Fibroblast of the conjunctiva (primary cell): ENCODE data around the gene GPN2.
A peak's percentile ranks its signal among the peaks of the same experiment; 100 is the strongest.

Source experiments
- DNase-seq: peaks from one replicate; pipeline ENCODE4 v3.0.0-alpha.2; 2010; ENCODE audit warnings: low read depth

Gene GPN2

DNA sequence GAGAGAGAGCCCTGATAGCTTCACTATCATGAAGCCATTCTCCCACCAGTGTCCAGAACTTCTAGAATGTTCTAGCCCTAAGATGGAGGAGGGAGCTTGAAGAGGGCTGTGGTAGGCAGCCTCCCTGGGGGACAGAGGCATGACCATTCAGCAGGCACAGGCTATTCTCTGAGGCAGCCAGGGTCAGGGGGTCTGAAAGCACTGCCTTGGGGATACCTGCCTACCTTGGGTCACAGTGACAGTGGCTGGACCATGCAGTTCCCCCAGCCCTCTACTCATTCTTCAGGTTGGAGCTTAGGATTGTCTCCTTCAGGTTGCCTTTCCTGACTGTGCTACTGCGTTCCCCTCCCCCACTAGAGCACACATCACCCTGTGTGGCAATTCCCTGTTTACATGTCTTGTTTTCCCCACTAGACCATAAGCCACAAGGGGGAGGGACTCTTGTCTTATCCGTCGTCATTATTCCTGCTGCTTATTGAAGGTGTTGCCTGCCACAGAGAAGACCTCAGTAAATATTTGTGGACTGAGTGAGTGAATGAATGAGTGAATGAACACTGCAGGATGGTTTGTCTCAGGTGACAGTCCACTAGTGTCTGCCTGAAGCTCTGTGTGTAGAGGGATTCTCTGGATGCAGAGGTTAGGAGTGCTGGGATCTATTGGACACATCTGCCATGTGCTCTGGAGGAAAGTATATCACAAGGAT lies 58.4 kb downstream of the GPN2 start:
- DNase-seq = no peak

DNA sequence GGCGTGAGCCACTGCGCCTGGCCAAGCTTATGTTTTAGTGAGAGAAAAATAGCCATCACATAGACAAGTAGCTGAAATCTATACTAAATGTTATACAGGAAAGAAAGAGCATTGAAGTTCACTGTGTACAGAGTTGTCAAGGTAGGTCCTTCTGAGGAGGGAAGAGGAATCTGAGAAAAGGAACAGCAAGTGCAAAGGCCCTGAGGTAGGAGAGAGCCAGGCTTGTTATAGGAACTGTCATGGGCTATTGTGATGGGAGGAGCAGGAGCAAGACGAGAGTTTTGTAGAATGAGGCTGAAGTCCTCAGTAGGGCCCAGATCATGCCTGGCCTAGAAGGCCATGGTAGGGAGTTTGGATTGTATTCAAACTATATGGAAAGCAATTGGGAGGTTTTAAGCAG lies 59.0 kb downstream of the GPN2 start:
- DNase-seq = no peak

DNA sequence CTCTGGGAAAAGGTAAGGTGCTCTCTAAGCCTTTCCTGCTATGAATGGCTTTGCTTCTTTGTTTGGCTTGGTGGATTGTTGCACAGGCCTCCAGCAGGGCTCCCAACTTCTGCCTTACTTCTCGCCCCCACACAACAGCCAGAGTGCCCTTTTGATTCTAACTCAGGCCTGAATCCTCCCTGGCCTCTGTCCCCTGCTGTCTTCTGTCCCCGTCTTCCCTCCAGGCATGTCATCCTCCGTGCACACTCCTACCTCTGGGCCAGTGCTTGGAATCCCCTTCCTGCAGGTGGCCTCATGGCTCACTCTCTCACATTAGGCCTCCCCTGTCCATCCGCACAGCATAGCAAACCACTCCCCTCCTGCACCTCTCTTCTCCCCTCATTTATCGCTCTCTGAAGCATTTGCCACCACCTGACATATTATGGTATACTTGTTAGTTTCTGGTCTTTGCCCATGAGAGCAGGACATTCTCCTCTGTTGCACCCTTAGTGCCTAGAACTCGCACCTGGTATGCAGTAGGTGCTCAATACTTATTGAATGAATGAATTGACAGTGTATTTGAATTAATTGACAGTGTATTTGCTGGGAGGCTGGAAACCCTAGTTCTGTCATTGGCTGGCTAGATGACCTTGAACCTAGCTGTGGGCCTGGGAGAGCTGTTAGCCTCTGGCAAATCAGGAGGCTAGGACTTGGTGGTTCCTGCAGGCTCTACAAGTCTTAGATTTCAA lies 60.7 kb downstream of the GPN2 start:
- no peak for DNase-seq

DNA sequence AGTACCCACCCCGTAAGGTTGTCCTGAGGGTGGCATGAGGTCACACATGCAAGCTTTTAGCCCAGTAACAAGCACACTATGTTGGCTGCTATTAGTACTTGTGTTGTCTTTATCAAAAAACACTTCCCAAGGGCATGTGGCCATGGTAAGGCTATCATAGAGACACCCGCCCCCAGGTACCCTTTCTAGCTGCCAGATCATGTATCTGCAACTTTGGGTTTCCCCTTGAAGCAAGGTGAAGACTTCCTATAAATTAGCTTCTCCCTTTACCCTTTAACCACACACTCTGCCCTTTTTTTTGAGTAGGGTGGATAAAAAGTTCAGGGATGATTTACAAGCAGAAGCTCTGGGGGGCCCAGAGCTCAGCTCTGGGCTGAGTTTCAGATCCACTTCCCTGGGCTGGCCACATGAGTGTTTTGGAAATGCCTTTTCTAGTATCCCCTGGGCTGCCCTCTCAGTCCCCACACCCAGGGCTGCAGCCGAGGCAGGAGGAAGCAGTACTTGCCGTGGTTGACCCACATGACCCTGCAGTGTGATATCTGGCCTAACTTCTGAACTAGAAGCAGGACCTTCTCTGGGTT lies 61.6 kb downstream of the GPN2 start:
- DNase-seq = no peak

DNA sequence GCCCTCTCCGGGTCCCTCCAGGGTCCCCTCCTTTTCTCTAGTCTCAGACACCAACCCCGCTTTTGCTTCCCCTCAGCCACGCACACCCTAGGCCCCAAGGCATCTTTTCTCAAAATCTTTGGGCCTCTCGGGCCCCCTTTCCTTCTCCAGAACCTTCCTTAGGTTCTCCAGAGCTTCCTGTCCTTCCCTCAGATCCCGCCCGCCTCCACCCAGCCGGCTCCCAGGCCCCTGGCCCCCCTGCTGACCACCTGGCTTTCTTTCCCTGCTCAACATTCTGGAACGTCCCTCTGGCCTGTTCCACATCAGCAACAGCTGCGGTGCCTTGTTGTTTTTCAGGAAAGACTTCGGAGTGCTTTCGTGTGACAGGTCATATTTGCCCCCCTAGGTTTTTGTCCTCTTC lies 62.4 kb downstream of the GPN2 start:
- DNase-seq = no peak

DNA sequence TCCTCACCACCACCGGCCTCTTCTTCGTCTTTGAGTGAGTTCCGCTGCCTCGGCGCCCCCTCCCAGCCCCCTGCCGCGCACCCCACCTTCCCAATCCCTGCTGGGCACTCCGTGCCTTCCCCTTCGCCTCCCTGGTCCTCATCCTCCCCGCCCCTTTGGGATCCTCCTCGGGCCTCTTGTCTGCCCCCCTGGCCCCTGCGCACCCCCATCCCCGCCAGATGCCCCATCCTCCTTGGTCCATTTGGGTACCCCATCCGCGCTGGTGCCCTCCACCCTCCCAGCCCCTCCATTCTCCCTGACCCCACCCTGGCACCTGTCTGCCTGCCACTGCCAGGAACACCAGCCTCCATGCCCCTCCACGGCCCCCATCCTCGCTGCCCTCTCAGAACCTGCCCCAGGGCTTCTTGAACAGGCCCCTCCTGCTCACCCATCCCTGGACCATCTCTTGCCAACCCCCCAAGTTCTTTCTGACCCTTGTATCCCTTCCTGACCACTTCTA lies 62.9 kb downstream of the GPN2 start:
- DNase-seq = no peak

DNA sequence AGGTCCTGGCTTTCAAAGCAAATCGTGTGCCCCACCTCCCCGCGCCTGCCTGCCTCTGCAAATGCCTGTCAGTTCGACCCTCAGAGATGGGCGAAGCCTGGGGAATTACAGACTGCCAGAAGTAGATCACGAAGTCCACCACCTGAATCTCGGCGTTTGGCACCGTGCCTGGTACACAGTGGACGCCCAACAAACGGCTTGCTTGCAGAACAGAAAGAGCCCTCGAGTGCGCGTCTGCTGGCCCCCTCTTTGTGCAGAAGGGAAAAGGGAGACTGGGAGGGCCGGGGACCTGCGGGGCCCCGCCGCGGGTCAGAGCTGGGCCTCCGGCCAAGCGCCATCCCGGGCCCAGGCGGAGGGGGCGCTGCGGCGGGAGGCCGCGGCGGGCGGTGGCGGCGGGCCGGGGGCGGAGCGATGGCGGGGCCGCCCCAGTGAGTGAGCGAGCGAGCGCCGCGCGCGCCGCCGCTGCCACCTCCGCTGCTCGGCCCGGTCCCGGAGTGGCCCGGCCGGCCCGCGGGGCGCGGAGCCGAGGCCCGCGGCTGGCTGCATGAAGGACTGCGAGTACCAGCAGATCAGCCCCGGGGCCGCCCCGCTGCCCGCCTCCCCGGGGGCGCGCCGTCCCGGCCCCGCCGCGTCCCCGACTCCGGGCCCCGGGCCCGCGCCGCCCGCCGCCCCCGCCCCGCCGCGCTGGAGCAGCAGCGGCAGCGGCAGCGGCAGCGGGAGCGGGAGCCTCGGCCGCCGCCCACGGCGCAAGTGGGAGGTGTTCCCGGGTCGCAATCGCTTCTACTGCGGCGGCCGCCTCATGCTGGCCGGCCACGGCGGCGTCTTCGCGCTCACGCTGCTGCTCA lies 63.6 kb downstream of the GPN2 start, which contains the start of gene ZDHHC18:
Gene ZDHHC18 (plus strand): TSS at position 428 of the 845 bp plus-strand sequence. CDS start 117 bp downstream, at position 545.
- peak; percentile 8 for DNase-seq
